Stimulated activated naive CD8-positive, alpha-beta T cell treated with anti-CD3 and anti-CD28 coated beads, Interleukin-15, amount 100 ng/mL, for 72 hours (primary cell): ENCODE measurements around the gene SRSF10.
"Not testable (repeated sequence)": the region's sequence is repeated elsewhere in the genome, so short reads cannot be mapped to it uniquely, and the experiment has no call there.

Experiments used
- ATAC-seq: fragments of 150-1000 bp; cut with Tn5 transposase; 2 replicates; pipeline ENCODE4 v1.10.0; 2021; ENCODE audit warnings: mild to moderate bottlenecking, moderate library complexity
- DNase-seq, 2 donors: peaks; one replicate each; pipeline ENCODE4 v3.0.0; 2021 to 2022
- H3K27ac Mint-ChIP-seq, 2 donors: one replicate each; pipeline ENCODE4 v1.8.0; 2022; ENCODE audit warnings: mild to moderate bottlenecking in 2 of 2, mixed read lengths in 2 of 2, moderate library complexity in 2 of 2
- H3K27me3 Mint-ChIP-seq: one replicate; pipeline ENCODE4 v1.8.0; 2022; ENCODE audit warnings: mixed read lengths
- H3K4me1 Mint-ChIP-seq: one replicate; pipeline ENCODE4 v1.8.0; 2022; ENCODE audit warnings: mild to moderate bottlenecking, mixed read lengths
- H3K4me3 Mint-ChIP-seq, 2 donors: one replicate each; pipeline ENCODE4 v1.8.0; 2022; ENCODE audit warnings: mild to moderate bottlenecking in 2 of 2, mixed read lengths in 2 of 2, moderate library complexity in 1 of 2
- H3K9me3 Mint-ChIP-seq, 2 donors: one replicate each; pipeline ENCODE4 v1.8.0; 2022; ENCODE audit warnings: mixed read lengths in 2 of 2

Gene SRSF10

DNA sequence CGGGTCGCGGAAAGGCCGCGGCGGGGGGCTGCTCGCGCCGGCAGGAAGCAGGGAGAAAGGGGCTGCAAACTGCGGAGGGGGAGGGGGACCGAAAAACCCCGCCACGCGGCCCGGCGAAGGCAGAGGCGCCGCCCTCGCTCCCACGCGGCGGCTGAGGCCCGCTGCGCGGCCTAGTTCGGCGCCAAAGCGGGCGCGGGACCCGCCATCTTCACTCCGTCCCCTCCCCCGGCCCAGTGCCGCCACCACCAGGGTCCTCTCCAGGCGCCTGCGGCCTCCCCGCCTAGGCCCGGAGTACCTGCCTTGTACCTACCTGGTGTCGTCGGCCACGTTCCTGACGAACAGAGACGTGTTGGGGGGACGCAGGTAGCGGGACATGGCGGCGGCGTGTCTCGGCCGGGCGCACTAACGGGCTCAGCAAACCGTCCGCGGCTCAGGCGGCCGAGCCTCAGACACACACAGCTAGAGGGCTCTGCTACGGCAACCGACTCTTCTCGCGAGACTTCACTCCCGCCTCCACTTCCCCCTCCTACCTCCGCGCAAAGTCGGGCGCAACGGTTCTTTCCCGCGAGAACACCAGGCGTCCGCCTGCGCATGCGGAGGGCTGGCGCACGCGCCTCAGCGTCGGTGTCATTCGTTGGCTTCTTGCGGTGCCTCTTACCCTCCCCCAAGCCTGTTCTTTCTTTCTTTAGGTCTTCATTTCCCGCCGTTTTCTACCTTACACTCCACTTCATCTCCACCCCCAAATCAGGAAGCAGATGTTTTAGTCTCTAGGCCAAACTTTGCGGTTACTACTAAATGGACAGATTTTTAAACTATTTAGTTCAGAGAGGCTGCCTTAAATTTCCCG, at the start of gene SRSF10:
SRSF10 (minus strand) TSS at position 447 of the 847 bp plus-strand sequence; CDS start at position 375, 72 bp downstream.
- H3K27me3 Mint-ChIP-seq = no peaks in the 10 kb centered on the region
- no peaks in the 10 kb centered on the region for H3K9me3 Mint-ChIP-seq
- ATAC-seq = peak; percentile 95
- DNase-seq = peak; percentile 98 to 99
- peak within 1 kb of the TSS; percentile 98 to 99 for H3K27ac Mint-ChIP-seq
- H3K4me3 Mint-ChIP-seq = peak within 1 kb of the TSS; percentile 82 to 93
- H3K4me1 Mint-ChIP-seq = peaks cover 39% of the 10 kb centered on the region

- ATAC-seq = peak; percentile 60
- no peak overlapping the region for H3K4me3 Mint-ChIP-seq
- H3K27ac Mint-ChIP-seq = peak overlapping the region in 1 of 2 donors; percentile 57
Observed at GRCh38 chr1:24027838-24028468, 47.8 kb upstream of the SRSF10 start.

GRCh38 chr1:24022581-24023361, 42.6 kb upstream of the SRSF10 start:
- no peaks in the 10 kb centered on the region for H3K27me3 Mint-ChIP-seq
- no peak overlapping the region for H3K27ac Mint-ChIP-seq
- DNase-seq (no peak), ATAC-seq (no peak)
- no peak overlapping the region for H3K4me3 Mint-ChIP-seq
- no peaks in the 10 kb centered on the region for H3K4me1 Mint-ChIP-seq
- no peaks in the 10 kb centered on the region for H3K9me3 Mint-ChIP-seq

More at GRCh38 chr1:24027838-24028468, 47.8 kb upstream of the SRSF10 start:
- Mint-ChIP-seq H3K4me1 (no peaks in the 10 kb centered on the region), H3K27me3 (no peaks in the 10 kb centered on the region), H3K9me3 (no peaks in the 10 kb centered on the region)
- DNase-seq = no peak

DNA sequence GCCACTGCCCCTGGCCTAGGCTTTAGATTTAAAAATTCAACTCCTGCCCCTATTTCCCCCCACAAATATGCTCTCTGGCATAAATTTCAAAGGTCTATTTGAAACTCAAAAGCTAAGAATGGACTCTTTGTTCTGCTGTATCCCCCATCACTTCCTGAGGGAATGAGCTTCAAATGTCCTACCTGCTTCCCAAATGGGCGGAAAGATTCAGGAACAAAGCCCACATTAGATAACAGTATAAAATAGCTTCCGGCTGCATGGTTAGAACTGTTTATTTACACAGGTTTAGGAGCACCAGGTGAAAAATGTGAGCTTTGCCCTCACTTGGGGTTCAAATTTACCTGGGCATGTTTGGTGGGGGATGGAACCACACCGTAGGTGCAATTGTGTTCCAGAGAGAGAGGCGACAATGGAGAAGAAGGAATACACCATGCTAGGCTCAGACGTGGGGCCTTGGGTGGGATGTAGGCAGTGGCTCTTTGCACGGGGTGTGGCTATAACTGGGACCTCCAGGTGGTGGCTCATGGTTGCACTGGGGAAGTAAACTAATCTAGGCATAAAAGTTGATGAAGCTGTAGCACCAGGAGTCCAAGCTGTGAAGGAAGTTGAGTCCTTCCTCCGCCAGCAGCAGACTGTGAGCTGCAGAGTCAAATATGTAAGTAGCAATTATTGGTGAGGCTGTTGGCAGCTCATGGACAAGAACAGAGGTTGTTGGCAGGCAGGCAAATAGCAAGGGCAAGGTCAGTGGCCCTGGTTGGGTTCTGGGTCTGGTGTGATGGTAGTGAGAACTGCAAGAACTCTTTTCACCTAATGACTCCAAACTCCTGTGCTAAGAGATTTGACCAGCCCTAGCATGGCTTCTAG, 41.5 kb upstream of the SRSF10 start:
- no peak for ATAC-seq
- Mint-ChIP-seq H3K27ac (no peak overlapping the region), H3K9me3 (no peaks in the 10 kb centered on the region), H3K27me3 (no peaks in the 10 kb centered on the region), H3K4me3 (no peak overlapping the region), H3K4me1 (no peaks in the 10 kb centered on the region)
- no peak for DNase-seq

- Mint-ChIP-seq H3K27me3 (no peaks in the 10 kb centered on the region), H3K4me1 (no peaks in the 10 kb centered on the region), H3K9me3 (no peaks in the 10 kb centered on the region), H3K4me3 (no peak overlapping the region), H3K27ac (no peak overlapping the region)
- DNase-seq (no peak), ATAC-seq (no peak)
Observed at GRCh38 chr1:24020470-24020869, 40.3 kb upstream of the SRSF10 start.

- no peak overlapping the region for H3K4me3 Mint-ChIP-seq
- H3K27me3 Mint-ChIP-seq = no peaks in the 10 kb centered on the region
- ATAC-seq (no peak), DNase-seq (no peak)
- no peaks in the 10 kb centered on the region for H3K4me1 Mint-ChIP-seq
- H3K9me3 Mint-ChIP-seq = no peaks in the 10 kb centered on the region
- no peak overlapping the region for H3K27ac Mint-ChIP-seq
Observed at GRCh38 chr1:24020025-24020424, 39.9 kb upstream of the SRSF10 start.

- Mint-ChIP-seq H3K4me3 (no peak overlapping the region), H3K27me3 (no peaks in the 10 kb centered on the region), H3K4me1 (no peaks in the 10 kb centered on the region), H3K9me3 (no peaks in the 10 kb centered on the region), H3K27ac (no peak overlapping the region)
- ATAC-seq (no peak), DNase-seq (no peak)
Observed at GRCh38 chr1:24018611-24019580, 38.8 kb upstream of the SRSF10 start.

GRCh38 chr1:24015221-24016210, 35.4 kb upstream of the SRSF10 start:
- Mint-ChIP-seq H3K27me3 (peaks cover 9% of the 10 kb centered on the region), H3K9me3 (no peaks in the 10 kb centered on the region), H3K4me3 (no peak overlapping the region), H3K27ac (no peak overlapping the region), H3K4me1 (no peaks in the 10 kb centered on the region)
- no peak for DNase-seq
- no peak for ATAC-seq

DNA sequence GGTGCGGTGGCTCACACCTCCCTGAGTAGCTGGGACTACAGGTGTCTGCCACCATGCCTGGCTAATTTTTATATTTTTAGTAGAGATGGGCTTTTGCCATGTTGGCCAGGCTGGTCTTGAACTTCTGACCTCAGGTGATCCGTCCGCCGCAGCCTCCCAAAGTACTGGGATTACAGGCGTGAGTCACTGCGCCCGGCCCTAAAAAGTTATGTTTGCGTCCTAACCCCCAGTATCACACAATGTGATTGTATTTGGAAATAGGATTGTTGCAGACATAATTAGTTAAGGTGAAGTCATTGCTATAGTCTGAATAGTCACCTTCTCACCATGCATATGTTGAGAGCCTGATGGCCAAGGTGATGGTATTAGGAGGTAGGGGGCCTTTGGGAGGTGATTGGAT, 32.8 kb upstream of the SRSF10 start:
- ATAC-seq, H3K4me1 Mint-ChIP-seq, DNase-seq, H3K4me3 Mint-ChIP-seq, H3K9me3 Mint-ChIP-seq: not testable (repeated sequence)
- Mint-ChIP-seq H3K27ac (peak overlapping the region in 1 of 2 donors; percentile 64), H3K27me3 (peaks cover 17% of the 10 kb centered on the region)

DNA sequence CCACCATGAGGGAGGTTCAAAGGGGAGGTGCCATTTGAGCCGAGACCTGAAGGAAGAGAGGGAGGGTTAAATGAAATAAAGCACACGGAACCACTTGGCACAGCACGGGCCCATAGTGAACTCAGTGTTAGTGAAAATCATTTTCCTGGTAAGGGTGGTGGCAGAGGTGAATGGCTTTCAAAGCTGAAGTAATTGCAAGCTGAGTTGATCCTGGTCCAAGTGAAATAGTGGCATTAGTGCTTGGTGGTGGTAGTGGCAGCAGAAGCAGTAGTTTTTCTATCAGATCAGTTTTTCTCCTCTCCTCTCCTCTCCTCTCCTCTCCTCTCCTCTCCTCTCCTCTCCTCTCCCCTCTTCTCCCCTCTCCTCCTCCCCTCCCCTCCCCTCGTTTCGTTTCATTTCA, 30.5 kb upstream of the SRSF10 start:
- no peak for DNase-seq
- no peak for ATAC-seq
- Mint-ChIP-seq H3K27me3 (peaks cover 25% of the 10 kb centered on the region), H3K9me3 (no peaks in the 10 kb centered on the region), H3K4me1 (no peaks in the 10 kb centered on the region), H3K27ac (no peak overlapping the region), H3K4me3 (no peak overlapping the region)

GRCh38 chr1:24009406-24009805, 29.3 kb upstream of the SRSF10 start:
- DNase-seq (no peak), ATAC-seq (no peak)
- Mint-ChIP-seq H3K27me3 (peaks cover 25% of the 10 kb centered on the region), H3K4me1 (no peaks in the 10 kb centered on the region), H3K9me3 (no peaks in the 10 kb centered on the region), H3K27ac (no peak overlapping the region), H3K4me3 (no peak overlapping the region)

DNA sequence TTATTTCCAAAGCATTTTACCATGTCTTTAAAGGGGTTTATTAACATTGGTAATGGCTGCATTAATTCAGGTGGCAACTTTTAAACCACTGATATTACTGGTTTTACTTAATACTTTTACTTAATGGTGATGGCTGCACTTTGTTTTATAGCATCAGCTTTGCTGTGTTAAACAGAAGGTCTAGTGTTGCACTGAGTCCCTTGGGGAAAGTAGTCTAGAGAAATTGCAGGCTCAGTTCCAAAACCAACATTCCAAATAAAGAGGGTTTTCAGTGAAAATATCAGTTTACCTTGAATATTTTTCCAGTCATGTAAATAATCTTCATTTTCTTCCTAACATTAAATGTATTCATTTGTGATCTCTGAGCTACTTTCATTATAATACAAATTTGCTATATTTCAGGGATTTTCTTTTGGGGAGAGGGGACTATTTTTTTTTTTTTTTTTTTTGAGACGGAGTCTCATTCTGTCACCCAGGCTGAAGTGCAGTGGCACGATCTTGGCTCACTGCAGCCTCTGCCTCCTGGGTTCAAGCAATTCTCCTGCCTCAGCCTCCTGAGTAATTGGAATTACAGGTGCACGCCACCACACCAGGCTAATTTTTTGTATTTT, 28.6 kb upstream of the SRSF10 start:
- not testable (repeated sequence) for DNase-seq

DNA sequence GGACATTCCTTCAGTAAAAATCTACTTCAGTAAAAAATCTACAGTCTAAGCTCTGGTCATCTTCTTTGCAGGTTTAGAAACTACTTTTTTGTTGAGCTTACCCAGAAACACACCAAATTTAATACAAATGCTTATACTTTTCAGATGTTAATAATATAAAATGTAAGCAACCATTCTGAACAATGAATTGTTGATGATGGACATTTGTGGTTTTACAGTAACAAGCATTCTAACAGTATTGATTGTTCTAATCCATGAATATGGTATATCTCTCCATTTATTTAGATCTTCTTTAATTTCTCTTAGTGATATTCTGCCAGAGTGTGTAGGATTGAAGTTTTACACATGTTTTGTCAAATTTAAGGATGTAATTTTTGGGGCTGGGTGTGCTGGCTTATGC, 27.0 kb upstream of the SRSF10 start:
- Mint-ChIP-seq H3K9me3 (no peaks in the 10 kb centered on the region), H3K4me3 (no peak overlapping the region), H3K27me3 (peaks cover 44% of the 10 kb centered on the region), H3K27ac (no peak overlapping the region), H3K4me1 (no peaks in the 10 kb centered on the region)
- DNase-seq = no peak
- ATAC-seq = no peak

More for the DNA sequence above, 28.6 kb upstream of the SRSF10 start:
- H3K27me3 Mint-ChIP-seq = peaks cover 30% of the 10 kb centered on the region
- ATAC-seq, H3K4me3 Mint-ChIP-seq, H3K4me1 Mint-ChIP-seq, H3K9me3 Mint-ChIP-seq, H3K27ac Mint-ChIP-seq: not testable (repeated sequence)
